Panc1 (cell line): ENCODE measurements around the gene LMNA. TPM values are rescaled to one million over a fixed set of nuclear protein-coding genes. Genes with fewer than 3 reads are reported as not detected.
A peak's percentile ranks its signal among the peaks of the same experiment; 100 is the strongest.

Experiments
- ATAC-seq: fragments of 200-7000 bp; cut with Tn5 transposase; 2 replicates; pipeline ENCODE4 v1.9.1; 2020; ENCODE audit warnings: mild to moderate bottlenecking, moderate library complexity
- BruUV-seq: library from RNA; stranded (reverse); fragments of 400-500 nt; replicated peaks from 2 replicates; lab custom pipeline; 2021; lab: Mats Ljungman, UMichigan
- CTCF ChIA-PET: fragments of 300-600 bp; sonication (Branson Sonifier 250); formaldehyde crosslinking; loops from one replicate; lab custom pipeline; 2022; ENCODE audit warnings: antibody characterized with exemption; lab: Charles Lee
- POLR2A ChIA-PET: fragments of 300-600 bp; sonication (Branson Sonifier 250); formaldehyde crosslinking; loops from one replicate; lab custom pipeline; 2022; ENCODE audit warnings: antibody characterized with exemption; lab: Charles Lee
- DNase-seq: peaks from one replicate; pipeline ENCODE4 v3.0.0-alpha.2; 2010; ENCODE audit warnings: low read depth, low spot score
- H3K27ac ChIP-seq: 2 replicates; pipeline ENCODE4 v1.5.1; 2011; ENCODE audit warnings: mild to moderate bottlenecking, low read length, inconsistent platforms
- H3K27me3 ChIP-seq: fragments of 200-500 bp; sonication (Bioruptor generic); 2 replicates; pipeline ENCODE4 v1.6.0; 2014; ENCODE audit warnings: low read length, inconsistent platforms; ENCODE audit not compliant: control insufficient read depth, insufficient read depth
- H3K36me3 ChIP-seq: fragments of 200-500 bp; sonication (Bioruptor generic); 2 replicates; pipeline ENCODE4 v1.5.1; 2014; ENCODE audit warnings: inconsistent platforms, mild to moderate bottlenecking, low read length, moderate library complexity; ENCODE audit not compliant: control insufficient read depth, insufficient read depth
- H3K4me1 ChIP-seq: 2 replicates; pipeline ENCODE4 v1.5.1; 2011; ENCODE audit warnings: inconsistent platforms, mild to moderate bottlenecking, low read length, moderate library complexity; ENCODE audit not compliant: control insufficient read depth, insufficient read depth
- H3K4me3 ChIP-seq, 2 experiments: 2 replicates each; pipeline ENCODE4 v1.5.1; 2011 to 2012; ENCODE audit warnings: low read depth in 2 of 2, low read length in 2 of 2, mild to moderate bottlenecking in 2 of 2, inconsistent platforms in 1 of 2, moderate library complexity in 1 of 2
- H3K9me3 ChIP-seq: fragments of 200-500 bp; sonication (Bioruptor generic); 2 replicates; pipeline ENCODE4 v1.5.1; 2014; ENCODE audit warnings: low read depth, mild to moderate bottlenecking, inconsistent platforms, low read length, moderate library complexity; ENCODE audit not compliant: control insufficient read depth, insufficient read depth
- POLR2AphosphoS5 ChIP-seq: IDR thresholded peaks from 2 replicates; pipeline ENCODE4 v1.6.1; 2012; ENCODE audit warnings: mild to moderate bottlenecking, low read depth, low read length, moderate library complexity
- SIN3A ChIP-seq: IDR thresholded peaks from 2 replicates; pipeline ENCODE4 v1.6.1; 2012; ENCODE audit warnings: low read depth, mild to moderate bottlenecking, low read length, moderate library complexity, borderline replicate concordance; ENCODE audit not compliant: insufficient read depth
- TCF7L2 ChIP-seq: IDR thresholded peaks from 2 replicates; pipeline ENCODE4 v1.6.1; 2011; ENCODE audit warnings: mild to moderate bottlenecking, low read depth, low read length, inconsistent platforms
- in situ Hi-C: cut with HindIII; loops from 2 replicates; pipeline ENCODE4 v1.10.0; 2016; ENCODE audit warnings: low sequenced_read_pairs, low pct_unique_long_range_greater_than_20kb
- intact Hi-C: fragments of 100-400 bp; cut with micrococcal nuclease; formaldehyde crosslinking; loops from one replicate; pipeline ENCODE4 v1.10.0; 2022; ENCODE audit not compliant: unreplicated experiment
- total RNA-seq: library from RNA; stranded (reverse); gene quantifications from one replicate; pipeline ENCODE4 v1.2.1, GENCODE V29; 2021; ENCODE audit not compliant: unreplicated experiment
- TF ChIP-seq, protein P1 (sequence below), 2 experiments: IDR thresholded peaks; 2 replicates each; pipeline ENCODE4 v1.6.1; 2011 to 2012; ENCODE audit warnings: low read depth in 2 of 2, control low read depth in 1 of 2, low read length in 1 of 2, mild to moderate bottlenecking in 1 of 2, moderate library complexity in 1 of 2; ENCODE audit not compliant: insufficient read depth in 1 of 2
- TF ChIP-seq, protein P2 (sequence below): fragments of 450-650 bp; IDR thresholded peaks from 2 replicates; pipeline ENCODE4 v1.5.1; 2017; ENCODE audit warnings: mild to moderate bottlenecking

Gene LMNA
- total RNA-seq, 1 experiment from 2014 or later: 691 TPM

DNA sequence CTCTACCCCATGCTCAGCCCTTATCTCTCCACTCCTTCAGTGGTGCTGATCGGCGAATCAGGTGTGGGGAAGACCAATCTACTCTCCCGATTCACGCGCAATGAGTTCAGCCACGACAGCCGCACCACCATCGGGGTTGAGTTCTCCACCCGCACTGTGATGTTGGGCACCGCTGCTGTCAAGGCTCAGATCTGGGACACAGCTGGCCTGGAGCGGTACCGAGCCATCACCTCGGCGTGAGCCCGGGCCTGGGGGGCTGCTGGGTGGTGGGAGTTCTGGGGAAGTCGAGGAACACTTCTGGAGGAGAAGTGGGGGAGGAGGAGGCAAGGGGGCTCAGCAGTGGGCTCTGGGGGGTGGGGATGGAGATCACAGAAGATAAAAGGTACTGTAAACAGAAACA is 48.6 kb upstream of the LMNA start:
- ChIA-PET CTCF (interaction anchor here (1.1 to 1.5 kb wide), 4 partner anchors 8 to 131 kb away, joined by 3 to 14 read pairs (median 6); no protein-coding TSS in a partner anchor), POLR2A (interaction anchor here (0.5 to 0.6 kb wide), 2 partner anchors 66 to 131 kb away, joined by 3 to 12 read pairs; no protein-coding TSS in a partner anchor)
- DNase-seq: no peak
- H3K27me3 ChIP-seq: no peaks in the 10 kb centered on the region
- TF ChIP-seq, protein P1, sequence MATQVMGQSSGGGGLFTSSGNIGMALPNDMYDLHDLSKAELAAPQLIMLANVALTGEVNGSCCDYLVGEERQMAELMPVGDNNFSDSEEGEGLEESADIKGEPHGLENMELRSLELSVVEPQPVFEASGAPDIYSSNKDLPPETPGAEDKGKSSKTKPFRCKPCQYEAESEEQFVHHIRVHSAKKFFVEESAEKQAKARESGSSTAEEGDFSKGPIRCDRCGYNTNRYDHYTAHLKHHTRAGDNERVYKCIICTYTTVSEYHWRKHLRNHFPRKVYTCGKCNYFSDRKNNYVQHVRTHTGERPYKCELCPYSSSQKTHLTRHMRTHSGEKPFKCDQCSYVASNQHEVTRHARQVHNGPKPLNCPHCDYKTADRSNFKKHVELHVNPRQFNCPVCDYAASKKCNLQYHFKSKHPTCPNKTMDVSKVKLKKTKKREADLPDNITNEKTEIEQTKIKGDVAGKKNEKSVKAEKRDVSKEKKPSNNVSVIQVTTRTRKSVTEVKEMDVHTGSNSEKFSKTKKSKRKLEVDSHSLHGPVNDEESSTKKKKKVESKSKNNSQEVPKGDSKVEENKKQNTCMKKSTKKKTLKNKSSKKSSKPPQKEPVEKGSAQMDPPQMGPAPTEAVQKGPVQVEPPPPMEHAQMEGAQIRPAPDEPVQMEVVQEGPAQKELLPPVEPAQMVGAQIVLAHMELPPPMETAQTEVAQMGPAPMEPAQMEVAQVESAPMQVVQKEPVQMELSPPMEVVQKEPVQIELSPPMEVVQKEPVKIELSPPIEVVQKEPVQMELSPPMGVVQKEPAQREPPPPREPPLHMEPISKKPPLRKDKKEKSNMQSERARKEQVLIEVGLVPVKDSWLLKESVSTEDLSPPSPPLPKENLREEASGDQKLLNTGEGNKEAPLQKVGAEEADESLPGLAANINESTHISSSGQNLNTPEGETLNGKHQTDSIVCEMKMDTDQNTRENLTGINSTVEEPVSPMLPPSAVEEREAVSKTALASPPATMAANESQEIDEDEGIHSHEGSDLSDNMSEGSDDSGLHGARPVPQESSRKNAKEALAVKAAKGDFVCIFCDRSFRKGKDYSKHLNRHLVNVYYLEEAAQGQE (IDR thresholded peaks at IDR 0.05; ENCODE audit: insufficient read depth in 1 of 2, low read depth in 2 of 2, low read length in 1 of 2): no peak
- TF ChIP-seq, protein P2, sequence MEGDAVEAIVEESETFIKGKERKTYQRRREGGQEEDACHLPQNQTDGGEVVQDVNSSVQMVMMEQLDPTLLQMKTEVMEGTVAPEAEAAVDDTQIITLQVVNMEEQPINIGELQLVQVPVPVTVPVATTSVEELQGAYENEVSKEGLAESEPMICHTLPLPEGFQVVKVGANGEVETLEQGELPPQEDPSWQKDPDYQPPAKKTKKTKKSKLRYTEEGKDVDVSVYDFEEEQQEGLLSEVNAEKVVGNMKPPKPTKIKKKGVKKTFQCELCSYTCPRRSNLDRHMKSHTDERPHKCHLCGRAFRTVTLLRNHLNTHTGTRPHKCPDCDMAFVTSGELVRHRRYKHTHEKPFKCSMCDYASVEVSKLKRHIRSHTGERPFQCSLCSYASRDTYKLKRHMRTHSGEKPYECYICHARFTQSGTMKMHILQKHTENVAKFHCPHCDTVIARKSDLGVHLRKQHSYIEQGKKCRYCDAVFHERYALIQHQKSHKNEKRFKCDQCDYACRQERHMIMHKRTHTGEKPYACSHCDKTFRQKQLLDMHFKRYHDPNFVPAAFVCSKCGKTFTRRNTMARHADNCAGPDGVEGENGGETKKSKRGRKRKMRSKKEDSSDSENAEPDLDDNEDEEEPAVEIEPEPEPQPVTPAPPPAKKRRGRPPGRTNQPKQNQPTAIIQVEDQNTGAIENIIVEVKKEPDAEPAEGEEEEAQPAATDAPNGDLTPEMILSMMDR: no peak
- no peak overlapping the region for H3K4me3 ChIP-seq
- BruUV-seq: no TSS peak
- intact Hi-C loops: no loop called here
- in situ Hi-C loops: no loop called here
- ATAC-seq: peak; percentile 23; the same call in 1 of the 2 replicates
- no peaks in the 10 kb centered on the region for H3K4me1 ChIP-seq
- H3K9me3 ChIP-seq: no peaks in the 10 kb centered on the region
- peaks cover 2% of the 10 kb centered on the region; the same call in 1 of the 2 replicates for H3K36me3 ChIP-seq
- H3K27ac ChIP-seq: no peak overlapping the region

DNA sequence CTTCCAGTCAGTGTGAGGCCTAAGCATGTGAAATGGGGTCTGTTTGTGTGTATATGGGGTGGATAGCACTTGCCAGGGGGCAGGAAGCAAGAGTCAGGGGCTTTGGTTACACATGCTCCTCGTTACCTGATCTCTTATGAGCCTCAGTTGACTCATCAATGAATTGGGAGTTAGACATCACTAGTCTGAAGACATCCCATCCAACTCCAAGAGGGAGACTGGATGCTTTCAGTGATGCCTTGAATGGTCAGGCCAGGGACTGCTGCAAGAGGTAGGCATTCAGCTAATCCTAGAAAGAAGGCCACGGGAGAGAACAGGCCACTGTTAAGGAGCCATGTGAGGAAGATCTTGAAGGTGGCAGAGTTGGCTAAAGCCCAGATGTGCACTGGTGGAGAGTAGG is 47.2 kb upstream of the LMNA start:
- no TSS peak for BruUV-seq
- Histone ChIP-seq H3K9me3 (no peaks in the 10 kb centered on the region), H3K27ac (no peak overlapping the region), H3K27me3 (no peaks in the 10 kb centered on the region), H3K4me3 (no peak overlapping the region), H3K4me1 (no peaks in the 10 kb centered on the region), H3K36me3 (no peaks in the 10 kb centered on the region)
- in situ Hi-C loops: no loop called here
- intact Hi-C loops: no loop called here
- ChIA-PET CTCF (interaction anchor here (0.6 to 1.3 kb wide), 3 partner anchors 9 to 129 kb away, joined by 3 to 14 read pairs (median 3); no protein-coding TSS in a partner anchor), POLR2A (no interaction called here)
- no peak for TF ChIP-seq TCF7L2
- no peak for TF ChIP-seq SIN3A
- TF ChIP-seq, protein P2: no peak
- TF ChIP-seq, protein P1 (IDR thresholded peaks at IDR 0.05; ENCODE audit: insufficient read depth in 1 of 2, low read depth in 2 of 2, low read length in 1 of 2): no peak
- no peak for TF ChIP-seq POLR2AphosphoS5
- DNase-seq: no peak
- no peak for ATAC-seq
